ENCODE results near the gene GPR137B.

The GPR137B gene

GRCh38 chr1:236228411-236228810 is 86.1 kb downstream of the GPR137B start:
- Mint-ChIP-seq H3K4me1 (ENCODE audit: low read depth) (peaks cover 15% of the 10 kb centered on the region), H3K27ac (no peak overlapping the region)

GRCh38 chr1:236235116-236235515 is 92.8 kb downstream of the GPR137B start:
- no peak overlapping the region for H3K4me3 Mint-ChIP-seq
- peaks cover 6% of the 10 kb centered on the region for H3K4me1 Mint-ChIP-seq (ENCODE audit: low read depth)
- intact Hi-C loops (cut with micrococcal nuclease) = no loop called here
- H3K9me3 Mint-ChIP-seq = no peaks in the 10 kb centered on the region
- H3K27me3 Mint-ChIP-seq = no peaks in the 10 kb centered on the region
- no peak overlapping the region for H3K27ac Mint-ChIP-seq
- H3K36me3 Mint-ChIP-seq (ENCODE audit: low read depth) = peaks cover 27% of the 10 kb centered on the region

More at GRCh38 chr1:236228411-236228810, 86.1 kb downstream of the GPR137B start:
- no peaks in the 10 kb centered on the region for H3K9me3 Mint-ChIP-seq
- peaks cover 19% of the 10 kb centered on the region for H3K36me3 Mint-ChIP-seq (ENCODE audit: low read depth)
- no peaks in the 10 kb centered on the region for H3K27me3 Mint-ChIP-seq
- intact Hi-C loops (cut with micrococcal nuclease) = no loop called here
- no peak overlapping the region for H3K4me3 Mint-ChIP-seq

GRCh38 chr1:236239092-236239585 is 96.8 kb downstream of the GPR137B start:
- intact Hi-C loops (cut with micrococcal nuclease) = no loop called here
- Mint-ChIP-seq H3K4me3 (no peak overlapping the region), H3K9me3 (no peaks in the 10 kb centered on the region), H3K36me3 (ENCODE audit: low read depth) (peaks cover 32% of the 10 kb centered on the region), H3K4me1 (ENCODE audit: low read depth) (peaks cover 2% of the 10 kb centered on the region), H3K27ac (no peak overlapping the region), H3K27me3 (no peaks in the 10 kb centered on the region)

- Mint-ChIP-seq H3K4me3 (no peak overlapping the region), H3K27me3 (no peaks in the 10 kb centered on the region), H3K4me1 (ENCODE audit: low read depth) (no peaks in the 10 kb centered on the region), H3K27ac (no peak overlapping the region), H3K9me3 (no peaks in the 10 kb centered on the region), H3K36me3 (ENCODE audit: low read depth) (peaks cover 31% of the 10 kb centered on the region)
- intact Hi-C loops (cut with micrococcal nuclease) = no loop called here
Measured at GRCh38 chr1:236240675-236241074, 98.3 kb downstream of the GPR137B start.

- Mint-ChIP-seq H3K4me3 (no peak overlapping the region), H3K27ac (no peak overlapping the region), H3K4me1 (ENCODE audit: low read depth) (no peaks in the 10 kb centered on the region), H3K27me3 (no peaks in the 10 kb centered on the region), H3K9me3 (no peaks in the 10 kb centered on the region), H3K36me3 (ENCODE audit: low read depth) (peaks cover 29% of the 10 kb centered on the region)
- intact Hi-C loops (cut with micrococcal nuclease) = no loop called here
Measured at GRCh38 chr1:236242568-236242967, 100.2 kb downstream of the GPR137B start.

GRCh38 chr1:236247286-236247685 is 104.9 kb downstream of the GPR137B start:
- H3K4me3 Mint-ChIP-seq = no peak overlapping the region

GRCh38 chr1:236251587-236251986 is 109.2 kb downstream of the GPR137B start:
- peaks cover 27% of the 10 kb centered on the region for H3K36me3 Mint-ChIP-seq (ENCODE audit: low read depth)
- H3K27ac Mint-ChIP-seq = no peak overlapping the region
- intact Hi-C loops (cut with micrococcal nuclease) = no loop called here
- no peaks in the 10 kb centered on the region for H3K9me3 Mint-ChIP-seq
- no peak overlapping the region for H3K4me3 Mint-ChIP-seq
- H3K27me3 Mint-ChIP-seq = no peaks in the 10 kb centered on the region
- H3K4me1 Mint-ChIP-seq (ENCODE audit: low read depth) = peaks cover 8% of the 10 kb centered on the region

More at GRCh38 chr1:236247286-236247685, 104.9 kb downstream of the GPR137B start:
- intact Hi-C loops (cut with micrococcal nuclease) = no loop called here
- Mint-ChIP-seq H3K4me1 (ENCODE audit: low read depth) (no peaks in the 10 kb centered on the region), H3K36me3 (ENCODE audit: low read depth) (peaks cover 23% of the 10 kb centered on the region), H3K27me3 (no peaks in the 10 kb centered on the region), H3K9me3 (no peaks in the 10 kb centered on the region), H3K27ac (no peak overlapping the region)

GRCh38 chr1:236253119-236253518 is 110.8 kb downstream of the GPR137B start:
- Mint-ChIP-seq H3K27me3 (no peaks in the 10 kb centered on the region), H3K36me3 (ENCODE audit: low read depth) (peaks cover 29% of the 10 kb centered on the region), H3K4me3 (no peak overlapping the region), H3K9me3 (peaks cover 11% of the 10 kb centered on the region), H3K27ac (no peak overlapping the region), H3K4me1 (ENCODE audit: low read depth) (peaks cover 8% of the 10 kb centered on the region)
- intact Hi-C loops (cut with micrococcal nuclease) = no loop called here

GRCh38 chr1:236253918-236254637 is 111.7 kb downstream of the GPR137B start:
- Mint-ChIP-seq H3K36me3 (ENCODE audit: low read depth) (peaks cover 33% of the 10 kb centered on the region), H3K27ac (no peak overlapping the region), H3K27me3 (no peaks in the 10 kb centered on the region), H3K4me3 (no peak overlapping the region), H3K9me3 (peaks cover 21% of the 10 kb centered on the region), H3K4me1 (ENCODE audit: low read depth) (peaks cover 8% of the 10 kb centered on the region)
- intact Hi-C loops (cut with micrococcal nuclease) = no loop called here

- Mint-ChIP-seq H3K27me3 (no peaks in the 10 kb centered on the region), H3K9me3 (peaks cover 49% of the 10 kb centered on the region), H3K4me3 (no peak overlapping the region), H3K4me1 (ENCODE audit: low read depth) (peaks cover 8% of the 10 kb centered on the region), H3K27ac (no peak overlapping the region), H3K36me3 (ENCODE audit: low read depth) (peaks cover 64% of the 10 kb centered on the region)
- intact Hi-C loops (cut with micrococcal nuclease) = no loop called here
Measured at GRCh38 chr1:236257216-236257615, 114.9 kb downstream of the GPR137B start.

- H3K27ac Mint-ChIP-seq = no peak overlapping the region
- peaks cover 8% of the 10 kb centered on the region for H3K4me1 Mint-ChIP-seq (ENCODE audit: low read depth)
- intact Hi-C loops (cut with micrococcal nuclease) = no loop called here
- peaks cover 74% of the 10 kb centered on the region for H3K36me3 Mint-ChIP-seq (ENCODE audit: low read depth)
- H3K4me3 Mint-ChIP-seq = no peak overlapping the region
- H3K9me3 Mint-ChIP-seq = peaks cover 54% of the 10 kb centered on the region
- H3K27me3 Mint-ChIP-seq = no peaks in the 10 kb centered on the region
Measured at GRCh38 chr1:236258114-236258622, 115.8 kb downstream of the GPR137B start.
